Measurements from ENCODE around the gene MFSD11. TPM values are rescaled to one million over a fixed set of nuclear protein-coding genes. Genes with fewer than 3 reads are reported as not detected.

The MFSD11 gene
- total and polyA plus RNA-seq, 7 donors = 10.1 to 27.4 (median 20.7) TPM

DNA sequence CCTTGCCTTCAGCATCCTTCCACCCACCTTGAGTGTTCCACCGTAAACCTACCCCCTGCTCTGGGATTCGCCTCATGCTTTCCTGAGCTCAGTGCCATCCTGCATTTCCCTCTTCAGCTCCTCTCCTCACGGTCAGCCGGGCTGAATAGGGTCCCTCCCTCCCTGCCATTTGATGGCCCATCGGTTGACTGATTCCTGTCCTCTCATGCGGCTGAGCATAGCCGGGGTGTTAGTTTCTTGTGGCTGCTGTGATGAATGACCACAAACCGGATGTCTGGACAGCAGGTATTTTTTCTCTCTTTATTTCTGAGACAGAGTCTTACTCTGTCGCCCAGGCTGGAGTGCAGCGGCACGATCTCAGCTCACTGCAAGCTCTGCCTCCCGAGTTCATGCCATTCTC lies 86.2 kb downstream of the MFSD11 start:
- DNase-seq = no peak
- Histone ChIP-seq H3K36me3 (ENCODE audit: insufficient read depth in 1 of 2, low read depth in 1 of 2) (no peaks in the 10 kb centered on the region), H3K27me3 (ENCODE audit: insufficient read depth in 3 of 3, low read length in 2 of 3) (peaks cover 0 to 7% (median 5%) of the 10 kb centered on the region in 3 donors), H3K27ac (no peak overlapping the region), H3K4me1 (no peaks in the 10 kb centered on the region), H3K4me3 (no peak overlapping the region), H3K9me3 (no peaks in the 10 kb centered on the region)
- intact Hi-C loops (cut with DNase I) = no loop called here
- WGBS, 3 donors = 73 to 75% (median 73%) methylated on average over 12 of the region's 12 CpGs
- TF ChIP-seq, protein P1, sequence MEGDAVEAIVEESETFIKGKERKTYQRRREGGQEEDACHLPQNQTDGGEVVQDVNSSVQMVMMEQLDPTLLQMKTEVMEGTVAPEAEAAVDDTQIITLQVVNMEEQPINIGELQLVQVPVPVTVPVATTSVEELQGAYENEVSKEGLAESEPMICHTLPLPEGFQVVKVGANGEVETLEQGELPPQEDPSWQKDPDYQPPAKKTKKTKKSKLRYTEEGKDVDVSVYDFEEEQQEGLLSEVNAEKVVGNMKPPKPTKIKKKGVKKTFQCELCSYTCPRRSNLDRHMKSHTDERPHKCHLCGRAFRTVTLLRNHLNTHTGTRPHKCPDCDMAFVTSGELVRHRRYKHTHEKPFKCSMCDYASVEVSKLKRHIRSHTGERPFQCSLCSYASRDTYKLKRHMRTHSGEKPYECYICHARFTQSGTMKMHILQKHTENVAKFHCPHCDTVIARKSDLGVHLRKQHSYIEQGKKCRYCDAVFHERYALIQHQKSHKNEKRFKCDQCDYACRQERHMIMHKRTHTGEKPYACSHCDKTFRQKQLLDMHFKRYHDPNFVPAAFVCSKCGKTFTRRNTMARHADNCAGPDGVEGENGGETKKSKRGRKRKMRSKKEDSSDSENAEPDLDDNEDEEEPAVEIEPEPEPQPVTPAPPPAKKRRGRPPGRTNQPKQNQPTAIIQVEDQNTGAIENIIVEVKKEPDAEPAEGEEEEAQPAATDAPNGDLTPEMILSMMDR (IDR thresholded peaks at IDR 0.05) = no peak
- no peak for ATAC-seq

DNA sequence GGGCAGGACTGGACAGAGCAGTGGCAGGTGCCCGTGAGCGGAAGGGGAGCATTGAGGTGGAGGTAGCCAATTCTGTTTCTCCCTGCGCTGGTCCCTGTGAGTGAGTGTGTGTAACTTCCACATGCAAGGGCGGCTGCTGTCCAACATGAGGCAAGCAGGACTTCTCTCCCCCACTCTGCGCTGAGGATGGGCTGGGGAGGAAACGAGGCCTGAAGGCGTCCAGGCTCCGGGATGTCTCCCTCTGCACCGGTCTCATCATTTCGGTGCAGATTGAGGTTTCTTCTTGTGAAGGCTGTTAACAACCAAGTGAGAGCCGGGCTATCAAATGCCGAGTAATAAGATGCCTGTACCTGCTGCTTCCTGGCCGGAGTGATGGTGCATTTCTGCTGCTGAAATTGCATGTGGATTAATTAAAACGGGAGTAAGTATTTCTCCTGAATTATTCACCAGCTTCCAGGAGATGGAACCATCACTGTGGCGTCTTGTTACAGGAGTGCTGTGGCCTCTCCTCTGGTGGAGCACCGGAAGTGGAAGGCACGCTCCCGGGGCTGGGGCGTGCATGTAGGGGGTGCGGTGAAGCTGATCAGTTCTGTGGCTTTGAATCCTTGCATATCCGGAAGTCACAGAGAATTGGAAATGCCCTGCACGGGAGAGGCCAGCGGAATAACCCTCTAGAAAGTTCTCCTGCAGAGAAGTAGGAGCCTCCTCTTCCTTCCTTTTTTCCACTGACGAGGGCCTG lies 88.6 kb downstream of the MFSD11 start:
- no peak for ATAC-seq
- H3K9me3 ChIP-seq = no peaks in the 10 kb centered on the region
- TF ChIP-seq, protein P1 (IDR thresholded peaks at IDR 0.05) = no peak
- H3K4me1 ChIP-seq = no peaks in the 10 kb centered on the region
- intact Hi-C loops (cut with DNase I) = no loop called here
- H3K36me3 ChIP-seq (ENCODE audit: insufficient read depth in 1 of 2, low read depth in 1 of 2) = no peaks in the 10 kb centered on the region
- WGBS, 3 donors = 50 to 53% (median 52%) methylated on average over 24 of the region's 24 CpGs
- no peak for DNase-seq
- H3K27ac ChIP-seq = no peak overlapping the region
- H3K4me3 ChIP-seq = no peak overlapping the region
- H3K27me3 ChIP-seq (ENCODE audit: insufficient read depth in 3 of 3, low read length in 2 of 3) = peaks cover 0 to 7% (median 2%) of the 10 kb centered on the region in 3 donors

DNA sequence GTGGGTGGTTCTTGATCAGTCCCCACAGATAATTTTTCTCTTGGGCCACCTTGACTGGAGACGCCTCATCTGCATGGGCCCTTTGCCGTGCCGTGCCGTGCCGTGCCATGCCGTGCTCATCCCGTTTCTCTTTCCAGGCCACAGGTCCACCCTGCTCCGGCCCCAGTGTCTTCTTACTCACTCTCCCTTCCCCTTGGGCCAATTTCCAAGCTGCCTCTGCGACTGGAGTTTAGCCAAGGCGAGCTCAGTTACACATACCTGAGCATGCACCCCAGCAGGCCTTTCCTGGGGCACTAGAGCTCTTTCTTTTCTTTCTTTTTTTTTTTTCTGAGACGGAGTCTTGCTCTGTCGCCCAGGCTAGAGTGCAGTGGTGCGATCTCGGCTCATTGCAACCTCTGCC lies 89.8 kb downstream of the MFSD11 start:
- intact Hi-C loops (cut with DNase I) = no loop called here
- ATAC-seq (no peak), DNase-seq (no peak)
- WGBS, 3 donors = 72 to 75% (median 74%) methylated on average over 10 to 14 of the region's 14 CpGs
- Histone ChIP-seq H3K4me1 (no peaks in the 10 kb centered on the region), H3K4me3 (no peak overlapping the region), H3K9me3 (no peaks in the 10 kb centered on the region), H3K36me3 (ENCODE audit: insufficient read depth in 1 of 2, low read depth in 1 of 2) (no peaks in the 10 kb centered on the region), H3K27ac (no peak overlapping the region), H3K27me3 (ENCODE audit: insufficient read depth in 3 of 3, low read length in 2 of 3) (peaks cover 0 to 7% (median 2%) of the 10 kb centered on the region in 3 donors)
- TF ChIP-seq, protein P1 (IDR thresholded peaks at IDR 0.05) = no peak

Other genes with a start within 250 kb of the MFSD11 start
- gene RHBDF2, start 236.7 kb upstream of the MFSD11 start, total RNA-seq = 10 to 100 TPM in 3 of 4 donors, 1 to 10 TPM in 1; 6.6 to 23.1 (median 12.4) TPM
- gene RHBDF2, start 236.7 kb upstream of the MFSD11 start, polyA plus RNA-seq = 10 to 100 TPM; 11.2 to 14.7 (median 13.9) TPM
- gene CYGB, start 200.4 kb upstream of the MFSD11 start, total RNA-seq = 10 to 100 TPM in 3 of 4 donors, 1 to 10 TPM in 1; 9.5 to 14.6 (median 11.9) TPM
- gene CYGB, start 200.4 kb upstream of the MFSD11 start, polyA plus RNA-seq = 10 to 100 TPM in 1 of 3 donors, 1 to 10 TPM in 2; 6.4 to 12.6 (median 8.1) TPM
- 1 to 10 TPM in 2 of 4 donors, under 1 TPM in 2; 0.18 to 1.7 (median 1.0) TPM for gene PRCD, start 198.1 kb upstream of the MFSD11 start, total RNA-seq
- gene PRCD, start 198.1 kb upstream of the MFSD11 start, polyA plus RNA-seq = 1 to 10 TPM; 1.2 to 1.6 (median 1.3) TPM
- gene ST6GALNAC2, start 152.3 kb upstream of the MFSD11 start, total RNA-seq = 10 to 100 TPM in 3 of 4 donors, 1 to 10 TPM in 1; 8.1 to 17.8 (median 13.0) TPM
- 1 to 10 TPM; 1.2 to 8.7 (median 7.6) TPM for gene ST6GALNAC2, start 152.3 kb upstream of the MFSD11 start, polyA plus RNA-seq
- gene ST6GALNAC1, start 94.4 kb upstream of the MFSD11 start, total RNA-seq = 1 to 10 TPM in 2 of 4 donors, under 1 TPM in 2; 0.42 to 3.6 (median 0.88) TPM
- gene ST6GALNAC1, start 94.4 kb upstream of the MFSD11 start, polyA plus RNA-seq = under 1 TPM; 0.38 to 0.58 (median 0.53) TPM
- gene MXRA7, start 27.2 kb upstream of the MFSD11 start, total RNA-seq = 10 to 100 TPM; 40.8 to 75.1 (median 52.0) TPM
- 10 to 100 TPM; 34.6 to 43.2 (median 37.6) TPM for gene MXRA7, start 27.2 kb upstream of the MFSD11 start, polyA plus RNA-seq
- gene JMJD6, start 11.5 kb upstream of the MFSD11 start, total RNA-seq = 10 to 100 TPM; 30.8 to 61.9 (median 53.6) TPM
- 10 to 100 TPM; 32.3 to 81.9 (median 51.6) TPM for gene JMJD6, start 11.5 kb upstream of the MFSD11 start, polyA plus RNA-seq
- 10 to 100 TPM; 19.0 to 27.0 (median 24.3) TPM for gene METTL23, start 11.3 kb upstream of the MFSD11 start, total RNA-seq
- 10 to 100 TPM; 30.8 to 54.0 (median 36.5) TPM for gene METTL23, start 11.3 kb upstream of the MFSD11 start, polyA plus RNA-seq
- gene SRSF2, start 788 bp upstream of the MFSD11 start, total RNA-seq = 100 to 1,000 TPM in 2 of 4 donors, 10 to 100 TPM in 2; 57.9 to 128 (median 90.6) TPM
- 100 to 1,000 TPM in 2 of 3 donors, 10 to 100 TPM in 1; 81.9 to 135 (median 118) TPM for gene SRSF2, start 788 bp upstream of the MFSD11 start, polyA plus RNA-seq
- under 1 TPM in 2 of 4 donors, not detected in 2; 0.06 to 0.34 TPM for gene MGAT5B, start 130.3 kb downstream of the MFSD11 start, total RNA-seq
- gene MGAT5B, start 130.3 kb downstream of the MFSD11 start, polyA plus RNA-seq = under 1 TPM in 2 of 3 donors, not detected in 1; 0.03 to 0.04 TPM